Measurements from ENCODE around the gene COL27A1. TPM values are rescaled to one million over a fixed set of nuclear protein-coding genes. Genes with fewer than 3 reads are reported as not detected.
"Not testable (repeated sequence)": the region's sequence is repeated elsewhere in the genome, so short reads cannot be mapped to it uniquely, and the experiment has no call there.

The COL27A1 gene
- total and polyA plus RNA-seq, 2 donors, result 12.6 to 24.0 TPM

DNA sequence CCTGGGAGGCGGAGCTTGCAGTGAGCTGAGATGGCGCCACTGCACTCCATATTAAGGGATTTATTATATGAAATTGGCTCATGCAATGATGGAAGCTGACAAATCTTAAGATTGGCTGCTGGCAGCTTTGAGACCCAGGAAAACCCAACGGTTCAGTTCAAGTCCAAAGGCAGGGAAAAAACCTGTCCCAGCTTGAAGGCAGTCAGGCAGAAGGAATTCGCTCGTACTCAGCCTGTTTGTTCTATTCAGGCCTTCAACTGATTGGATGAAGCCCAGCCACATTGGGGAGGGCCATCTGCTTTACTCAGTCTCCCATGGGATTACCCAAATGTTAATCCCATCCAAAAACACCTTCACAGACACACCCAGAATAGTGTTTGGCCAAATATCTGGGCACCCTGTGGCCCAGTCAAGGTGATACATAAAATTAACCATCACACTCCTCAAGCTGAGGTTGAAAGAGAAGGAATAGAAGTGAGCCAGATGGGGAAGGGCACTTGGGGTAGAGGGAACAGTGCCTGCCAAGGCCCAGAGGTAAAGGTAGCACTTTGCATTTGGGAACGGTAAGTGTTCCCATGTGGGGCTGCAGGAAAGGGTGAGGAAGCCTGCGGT lies 159.0 kb downstream of the COL27A1 start:
- Histone ChIP-seq H3K36me3 (ENCODE audit: control insufficient read depth in 2 of 2, insufficient read depth in 2 of 2, low read length in 1 of 2) (no peaks in the 10 kb centered on the region), H3K27ac (ENCODE audit: low read depth in 1 of 2, low read length in 1 of 2) (no peak overlapping the region), H3K27me3 (ENCODE audit: control insufficient read depth in 2 of 2, insufficient read depth in 1 of 2, low read length in 1 of 2) (no peaks in the 10 kb centered on the region), H3K4me3 (ENCODE audit: low read length in 2 of 2) (no peak overlapping the region), H3K4me1 (ENCODE audit: control insufficient read depth in 2 of 2, insufficient read depth in 2 of 2, low read length in 2 of 2) (no peaks in the 10 kb centered on the region), H3K9me3 (ENCODE audit: control insufficient read depth in 2 of 2, insufficient read depth in 1 of 2, low read length in 1 of 2) (peaks cover 0 to 3% of the 10 kb centered on the region in 2 donors)
- no peak for DNase-seq (ENCODE audit: low read depth in 6 of 9, low spot score in 9 of 9)
- 80% methylated on average over 7 of the region's 7 CpGs for WGBS

GRCh38 chr9:114314881-114315722 lies 159.8 kb downstream of the COL27A1 start:
- H3K27me3 ChIP-seq (ENCODE audit: control insufficient read depth in 2 of 2, insufficient read depth in 1 of 2, low read length in 1 of 2), result no peaks in the 10 kb centered on the region
- H3K4me1 ChIP-seq (ENCODE audit: control insufficient read depth in 2 of 2, insufficient read depth in 2 of 2, low read length in 2 of 2), result no peaks in the 10 kb centered on the region
- 97% methylated on average over 8 of the region's 8 CpGs for WGBS
- H3K27ac ChIP-seq (ENCODE audit: low read depth in 1 of 2, low read length in 1 of 2), result no peak overlapping the region
- no peaks in the 10 kb centered on the region for H3K36me3 ChIP-seq (ENCODE audit: control insufficient read depth in 2 of 2, insufficient read depth in 2 of 2, low read length in 1 of 2)
- peaks cover 0 to 3% of the 10 kb centered on the region in 2 donors for H3K9me3 ChIP-seq (ENCODE audit: control insufficient read depth in 2 of 2, insufficient read depth in 1 of 2, low read length in 1 of 2)
- H3K4me3 ChIP-seq (ENCODE audit: low read length in 2 of 2), result no peak overlapping the region
- DNase-seq (ENCODE audit: low read depth in 6 of 9, low spot score in 9 of 9), result no peak

DNA sequence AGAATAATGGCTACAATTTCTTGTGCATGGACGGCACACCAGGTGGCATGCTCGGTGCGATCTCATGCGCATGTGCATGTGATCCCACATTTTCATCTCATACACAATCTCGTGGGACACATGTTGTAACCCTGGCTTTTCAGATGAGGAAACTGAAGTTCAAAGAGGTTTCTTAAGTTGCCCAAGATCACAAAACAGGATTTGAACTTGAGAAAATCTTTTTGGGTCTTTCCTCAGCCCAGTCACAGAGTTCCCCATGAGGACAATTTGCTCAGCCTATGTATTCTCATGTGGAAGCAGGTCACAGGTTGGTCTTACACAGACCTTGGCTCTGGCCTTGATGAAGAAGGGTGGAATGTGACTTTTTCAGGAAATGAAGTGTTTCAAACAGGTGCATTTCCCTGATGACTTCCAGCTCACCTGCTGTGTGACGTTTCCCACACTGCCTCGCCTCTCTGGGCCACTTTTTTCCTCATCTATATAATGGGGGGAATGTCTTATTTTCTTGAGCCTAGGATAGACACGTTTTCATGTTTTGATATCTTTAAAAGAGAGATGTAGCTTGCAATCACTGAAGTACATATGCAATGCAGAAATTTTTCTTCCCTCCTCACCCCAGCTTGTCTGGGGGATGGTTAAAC lies 160.5 kb downstream of the COL27A1 start:
- Histone ChIP-seq H3K27me3 (ENCODE audit: control insufficient read depth in 2 of 2, insufficient read depth in 1 of 2, low read length in 1 of 2) (no peaks in the 10 kb centered on the region), H3K9me3 (ENCODE audit: control insufficient read depth in 2 of 2, insufficient read depth in 1 of 2, low read length in 1 of 2) (peaks cover 0 to 3% of the 10 kb centered on the region in 2 donors), H3K27ac (ENCODE audit: low read depth in 1 of 2, low read length in 1 of 2) (no peak overlapping the region), H3K4me1 (ENCODE audit: control insufficient read depth in 2 of 2, insufficient read depth in 2 of 2, low read length in 2 of 2) (no peaks in the 10 kb centered on the region), H3K36me3 (ENCODE audit: control insufficient read depth in 2 of 2, insufficient read depth in 2 of 2, low read length in 1 of 2) (no peaks in the 10 kb centered on the region), H3K4me3 (ENCODE audit: low read length in 2 of 2) (no peak overlapping the region)
- WGBS, result 93% methylated on average over 8 of the region's 8 CpGs
- no peak for DNase-seq (ENCODE audit: low read depth in 6 of 9, low spot score in 9 of 9)

- Histone ChIP-seq H3K4me3 (ENCODE audit: low read length in 2 of 2) (no peak overlapping the region), H3K9me3 (ENCODE audit: control insufficient read depth in 2 of 2, insufficient read depth in 1 of 2, low read length in 1 of 2) (peaks cover 0 to 3% of the 10 kb centered on the region in 2 donors), H3K4me1 (ENCODE audit: control insufficient read depth in 2 of 2, insufficient read depth in 2 of 2, low read length in 2 of 2) (no peaks in the 10 kb centered on the region), H3K27ac (ENCODE audit: low read depth in 1 of 2, low read length in 1 of 2) (no peak overlapping the region), H3K27me3 (ENCODE audit: control insufficient read depth in 2 of 2, insufficient read depth in 1 of 2, low read length in 1 of 2) (no peaks in the 10 kb centered on the region), H3K36me3 (ENCODE audit: control insufficient read depth in 2 of 2, insufficient read depth in 2 of 2, low read length in 1 of 2) (no peaks in the 10 kb centered on the region)
- DNase-seq (ENCODE audit: low read depth in 6 of 9, low spot score in 9 of 9), result no peak
- WGBS, result 91% methylated on average over 10 of the region's 10 CpGs
Measured at GRCh38 chr9:114316605-114317230, 161.4 kb downstream of the COL27A1 start.

DNA sequence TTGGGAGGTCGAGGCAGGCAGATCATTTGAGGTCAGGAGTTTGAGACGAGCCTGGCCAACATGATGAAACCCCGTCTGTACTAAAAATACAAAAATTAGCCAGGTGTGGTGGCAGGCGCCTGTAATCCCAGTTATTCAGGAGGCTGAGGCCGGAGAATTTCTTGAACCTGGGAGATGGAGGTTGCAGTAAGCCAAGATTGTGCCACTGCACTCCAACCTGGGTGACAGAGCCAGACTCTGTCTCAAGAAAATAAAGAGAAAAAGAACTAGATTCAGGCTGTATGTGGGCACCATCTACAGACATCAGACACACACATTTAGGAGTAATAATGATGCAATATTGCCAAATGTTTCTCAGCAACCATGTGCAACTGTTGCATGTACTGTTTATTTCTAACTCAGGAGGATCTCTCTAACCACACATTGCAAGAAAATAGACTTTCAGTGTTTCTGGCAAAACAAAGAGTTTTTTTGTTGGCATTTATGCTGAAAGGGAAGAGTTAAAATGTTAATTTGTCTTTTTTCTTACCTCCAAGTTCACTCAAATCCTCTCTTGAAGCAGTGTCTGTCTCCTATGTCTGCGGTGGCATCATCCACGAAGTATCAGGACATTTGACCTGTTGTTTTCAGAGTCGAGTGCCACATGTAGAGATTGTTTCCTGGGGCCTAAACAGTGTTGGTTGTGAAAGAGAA lies 162.5 kb downstream of the COL27A1 start:
- 95% methylated on average over 8 of the region's 8 CpGs for WGBS
- no peak overlapping the region for H3K4me3 ChIP-seq (ENCODE audit: low read length in 2 of 2)
- no peak overlapping the region for H3K27ac ChIP-seq (ENCODE audit: low read depth in 1 of 2, low read length in 1 of 2)
- H3K27me3 ChIP-seq (ENCODE audit: control insufficient read depth in 2 of 2, insufficient read depth in 1 of 2, low read length in 1 of 2), result no peaks in the 10 kb centered on the region
- no peaks in the 10 kb centered on the region for H3K4me1 ChIP-seq (ENCODE audit: control insufficient read depth in 2 of 2, insufficient read depth in 2 of 2, low read length in 2 of 2)
- H3K9me3 ChIP-seq (ENCODE audit: control insufficient read depth in 2 of 2, insufficient read depth in 1 of 2, low read length in 1 of 2), result peaks cover 0 to 3% of the 10 kb centered on the region in 2 donors
- no peak for DNase-seq (ENCODE audit: low read depth in 6 of 9, low spot score in 9 of 9)
- H3K36me3 ChIP-seq (ENCODE audit: control insufficient read depth in 2 of 2, insufficient read depth in 2 of 2, low read length in 1 of 2), result no peaks in the 10 kb centered on the region

DNA sequence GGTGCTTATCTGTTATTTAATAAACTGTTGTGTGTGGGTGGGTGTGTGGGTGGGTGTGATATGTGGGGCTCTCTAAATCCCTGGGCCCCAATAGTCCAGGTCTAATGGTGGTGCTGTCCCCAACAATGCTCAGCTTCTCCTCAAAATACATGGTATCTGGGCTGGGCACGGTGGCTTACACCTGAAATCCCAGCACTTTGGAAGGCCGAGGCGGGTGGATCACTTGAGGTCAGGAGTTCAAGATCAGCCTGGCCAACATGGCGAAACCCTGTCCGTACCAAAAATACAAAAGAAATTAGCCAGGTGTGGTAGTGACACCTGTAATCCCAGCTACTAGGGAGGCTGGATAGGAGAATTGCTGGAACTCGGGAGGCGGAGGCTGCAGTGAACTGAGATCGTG lies 163.1 kb downstream of the COL27A1 start:
- peaks cover 0 to 3% of the 10 kb centered on the region in 2 donors for H3K9me3 ChIP-seq (ENCODE audit: control insufficient read depth in 2 of 2, insufficient read depth in 1 of 2, low read length in 1 of 2)
- no peaks in the 10 kb centered on the region for H3K36me3 ChIP-seq (ENCODE audit: control insufficient read depth in 2 of 2, insufficient read depth in 2 of 2, low read length in 1 of 2)
- no peak for DNase-seq (ENCODE audit: low read depth in 6 of 9, low spot score in 9 of 9)
- H3K27ac ChIP-seq (ENCODE audit: low read depth in 1 of 2, low read length in 1 of 2), result no peak overlapping the region
- WGBS, result 96% methylated on average over 8 of the region's 8 CpGs
- H3K27me3 ChIP-seq (ENCODE audit: control insufficient read depth in 2 of 2, insufficient read depth in 1 of 2, low read length in 1 of 2), result no peaks in the 10 kb centered on the region
- H3K4me3 ChIP-seq (ENCODE audit: low read length in 2 of 2), result no peak overlapping the region
- H3K4me1 ChIP-seq (ENCODE audit: control insufficient read depth in 2 of 2, insufficient read depth in 2 of 2, low read length in 2 of 2), result no peaks in the 10 kb centered on the region

- Histone ChIP-seq H3K27ac (ENCODE audit: low read depth in 1 of 2, low read length in 1 of 2) (no peak overlapping the region), H3K4me1 (ENCODE audit: control insufficient read depth in 2 of 2, insufficient read depth in 2 of 2, low read length in 2 of 2) (no peaks in the 10 kb centered on the region), H3K27me3 (ENCODE audit: control insufficient read depth in 2 of 2, insufficient read depth in 1 of 2, low read length in 1 of 2) (no peaks in the 10 kb centered on the region), H3K36me3 (ENCODE audit: control insufficient read depth in 2 of 2, insufficient read depth in 2 of 2, low read length in 1 of 2) (no peaks in the 10 kb centered on the region), H3K9me3 (ENCODE audit: control insufficient read depth in 2 of 2, insufficient read depth in 1 of 2, low read length in 1 of 2) (peaks cover 0 to 3% of the 10 kb centered on the region in 2 donors), H3K4me3 (ENCODE audit: low read length in 2 of 2) (no peak overlapping the region)
- DNase-seq (ENCODE audit: low read depth in 6 of 9, low spot score in 9 of 9), result no peak
- WGBS, result 91% methylated on average over 3 of the region's 3 CpGs
Measured at GRCh38 chr9:114319147-114319546, 163.8 kb downstream of the COL27A1 start.

GRCh38 chr9:114320710-114321109 lies 165.4 kb downstream of the COL27A1 start:
- WGBS, result 95% methylated on average over 7 of the region's 7 CpGs
- not testable (repeated sequence) for DNase-seq (ENCODE audit: low read depth in 6 of 9, low spot score in 9 of 9)

More at GRCh38 chr9:114320710-114321109, 165.4 kb downstream of the COL27A1 start:
- H3K27ac ChIP-seq (ENCODE audit: low read depth in 1 of 2, low read length in 1 of 2); H3K27me3 ChIP-seq (ENCODE audit: control insufficient read depth in 2 of 2, insufficient read depth in 1 of 2, low read length in 1 of 2); H3K4me1 ChIP-seq (ENCODE audit: control insufficient read depth in 2 of 2, insufficient read depth in 2 of 2, low read length in 2 of 2); H3K9me3 ChIP-seq (ENCODE audit: control insufficient read depth in 2 of 2, insufficient read depth in 1 of 2, low read length in 1 of 2); H3K4me3 ChIP-seq (ENCODE audit: low read length in 2 of 2); H3K36me3 ChIP-seq (ENCODE audit: control insufficient read depth in 2 of 2, insufficient read depth in 2 of 2, low read length in 1 of 2): not testable (repeated sequence)
